HG03442 (cell line): ENCODE measurements around the gene MED7.
A peak's percentile ranks its signal among the peaks of the same experiment; 100 is the strongest.

Experiments
- ATAC-seq: cut with Tn5 transposase; IDR thresholded peaks from one replicate; pipeline ENCODE4 v1.9.1; 2021; ENCODE audit warnings: mild to moderate bottlenecking, moderate library complexity; ENCODE audit not compliant: unreplicated experiment

MED7 gene

DNA sequence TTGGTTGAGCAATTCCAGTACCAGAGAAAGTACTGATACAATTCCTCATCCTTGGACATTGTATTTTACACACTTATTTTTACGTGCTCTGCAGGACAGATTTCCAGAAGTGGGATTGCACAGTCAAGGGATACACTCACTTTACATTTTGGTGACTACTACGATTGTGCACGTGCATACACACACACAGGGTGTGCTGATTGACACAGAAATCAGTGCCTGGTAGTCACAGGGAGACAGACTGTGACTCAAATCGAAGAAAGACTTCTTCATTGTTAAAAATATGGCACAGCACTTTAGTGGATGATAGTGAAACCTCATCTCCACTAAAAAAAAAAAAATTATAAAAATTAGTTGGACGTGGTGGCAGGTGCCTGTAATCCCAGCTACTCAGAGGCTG lies 21.9 kb upstream of the MED7 start:
- no peak for ATAC-seq

DNA sequence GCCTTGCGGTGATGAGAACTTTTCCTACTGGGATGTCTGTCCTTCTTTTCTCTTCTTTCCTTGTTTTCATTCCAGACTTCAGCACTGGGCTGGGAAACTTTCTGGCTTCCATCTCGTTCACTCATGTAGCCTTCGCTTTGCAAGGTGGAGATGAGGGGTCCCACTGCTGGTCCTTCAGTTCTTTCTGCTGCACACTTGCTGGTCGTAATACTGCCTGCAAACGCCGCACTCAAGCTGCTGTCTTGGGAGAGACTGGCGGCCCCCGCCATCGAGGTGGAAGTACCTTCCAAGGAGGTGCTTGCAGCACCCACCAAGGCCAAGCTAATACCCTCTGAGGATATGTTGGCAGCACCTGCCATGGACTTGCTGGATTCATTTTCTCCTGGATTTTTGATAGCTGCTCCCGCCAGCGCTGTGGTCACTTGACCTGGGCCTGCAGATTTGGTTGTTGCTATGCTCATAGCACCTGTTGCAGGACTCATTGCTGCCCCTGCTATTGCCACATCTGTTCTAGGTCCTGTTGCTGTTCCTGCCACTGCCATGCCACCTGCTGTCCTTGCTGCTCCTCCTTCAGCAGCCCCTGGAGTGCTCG lies 20.4 kb upstream of the MED7 start:
- ATAC-seq: no peak

DNA sequence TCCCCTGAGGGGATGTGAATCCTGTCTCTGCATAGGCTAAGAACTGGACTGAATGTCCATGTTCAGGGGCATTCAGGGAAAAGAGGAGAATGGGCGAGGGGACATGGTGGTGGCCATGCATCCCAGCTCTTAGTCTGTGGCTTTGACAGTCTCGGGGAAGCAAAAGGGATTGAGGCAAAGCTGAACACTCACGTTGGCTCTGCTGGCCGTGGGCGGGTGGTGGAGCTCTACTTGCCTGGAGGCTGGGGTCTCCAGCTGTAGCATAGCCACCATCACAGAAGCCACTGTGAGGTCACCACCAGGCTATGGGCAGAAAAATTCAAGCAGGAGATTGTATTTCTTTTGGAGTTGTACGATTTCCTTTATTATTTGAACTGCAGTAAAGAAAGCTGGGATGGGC lies 19.3 kb upstream of the MED7 start:
- ATAC-seq: no peak

DNA sequence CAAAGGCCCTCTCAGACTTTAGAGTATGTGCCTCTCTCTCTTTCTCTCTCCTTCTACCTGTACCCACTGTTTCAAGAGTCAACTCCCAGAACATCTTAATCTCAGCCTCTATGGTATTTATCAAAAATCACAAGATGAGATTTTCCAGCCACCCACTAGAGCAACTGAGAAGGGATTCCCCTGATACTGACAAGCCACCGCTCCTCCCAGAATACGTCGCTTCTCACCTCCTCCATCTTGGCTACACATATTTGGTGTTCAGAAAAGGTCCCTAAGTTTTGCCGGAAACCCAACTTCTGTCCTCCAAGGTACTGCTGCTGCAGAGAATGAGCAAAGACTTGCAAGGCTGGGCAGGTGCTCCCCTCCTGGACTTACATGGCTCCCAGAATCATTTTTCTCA lies 17.3 kb upstream of the MED7 start:
- no peak for ATAC-seq

DNA sequence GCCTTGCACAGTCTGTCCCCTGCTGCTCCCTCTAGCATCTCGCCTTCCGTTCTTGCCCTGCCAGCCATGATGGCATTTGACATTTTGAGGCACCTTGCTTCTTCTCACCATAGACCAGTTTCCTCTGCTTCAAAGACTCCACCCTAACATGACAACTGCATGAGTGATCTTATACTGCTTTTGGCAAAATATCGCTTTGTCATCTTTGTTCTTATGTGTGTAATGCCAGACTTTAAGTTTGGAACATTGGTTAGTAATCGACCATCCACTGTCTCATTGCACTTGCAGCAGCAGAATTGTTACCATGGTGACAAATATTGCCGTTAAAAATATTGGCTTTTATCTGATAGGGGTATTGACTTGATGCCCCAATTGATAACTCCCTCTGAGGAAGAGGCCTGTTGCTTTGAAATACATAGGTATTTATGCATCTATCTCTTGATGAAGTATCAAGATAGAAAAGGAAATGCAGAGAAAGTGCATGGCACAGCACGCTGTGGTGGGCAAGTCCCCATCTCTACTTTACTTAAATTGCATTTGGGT lies 16.6 kb upstream of the MED7 start:
- no peak for ATAC-seq

DNA sequence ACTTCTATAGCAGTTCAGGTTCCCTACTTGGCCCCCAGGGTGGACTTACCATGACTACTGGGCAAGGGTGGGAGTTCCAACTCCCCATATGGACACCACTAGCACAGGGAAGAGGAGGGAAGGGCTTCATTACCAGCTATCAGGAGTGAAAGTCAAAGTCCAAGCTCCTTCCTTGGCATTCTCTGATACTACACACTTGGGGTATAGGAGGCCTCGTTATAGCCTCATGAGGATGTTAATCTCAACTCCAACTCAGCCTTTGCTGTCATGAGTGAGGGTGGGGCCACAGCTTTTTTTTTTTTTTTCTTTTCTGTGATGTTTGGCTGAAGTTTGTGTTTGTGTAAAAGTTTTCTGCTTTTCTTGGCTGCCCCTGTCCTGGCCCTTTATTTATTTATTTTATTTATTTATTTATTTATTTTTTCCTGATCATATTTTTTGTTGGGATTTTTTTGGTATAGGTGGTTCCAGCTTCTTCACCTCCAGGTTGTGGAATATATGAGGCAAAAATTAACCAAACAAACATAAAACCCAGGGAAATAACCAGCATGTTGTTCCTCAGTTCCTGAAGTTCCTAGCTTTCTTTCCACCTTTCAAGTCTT lies 14.7 kb upstream of the MED7 start:
- ATAC-seq: no peak

DNA sequence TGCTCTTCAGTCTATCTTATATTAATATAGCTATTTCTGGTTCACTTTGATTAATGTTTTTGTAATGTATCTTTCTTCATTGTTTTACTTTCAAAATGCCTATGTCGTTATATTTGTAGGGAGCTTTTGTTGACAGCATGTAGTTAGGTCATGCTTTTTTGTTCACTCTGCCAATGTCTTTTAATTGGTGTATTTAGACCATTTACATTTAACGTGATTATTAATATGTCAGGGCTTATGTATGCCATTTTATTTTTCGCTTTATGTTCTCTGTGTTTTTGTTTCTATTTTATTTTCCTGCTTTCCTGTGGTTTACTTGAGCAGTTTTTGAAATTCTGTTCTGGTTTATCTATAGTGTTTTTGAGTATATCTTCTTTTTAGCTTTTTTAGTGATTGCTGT lies 12.6 kb upstream of the MED7 start:
- ATAC-seq: no peak

DNA sequence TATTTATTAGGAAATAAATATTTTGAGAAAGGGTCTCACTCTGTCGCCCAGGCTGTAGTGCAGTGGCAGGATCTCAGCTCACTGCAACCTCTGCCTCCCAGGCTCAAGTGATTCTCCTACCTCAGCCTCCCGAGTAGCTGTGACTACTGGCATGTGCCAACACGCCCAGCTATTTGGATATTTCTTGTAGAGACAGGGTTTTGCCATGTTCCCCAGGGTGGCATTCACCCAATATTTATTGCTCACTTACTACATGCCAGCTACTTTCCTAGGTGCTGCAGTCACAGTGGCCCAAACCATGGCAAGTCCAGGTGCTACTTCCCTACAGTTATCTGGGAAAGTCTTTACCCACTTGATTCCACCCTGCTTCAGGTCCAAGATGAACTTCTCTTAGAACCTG lies 8.3 kb upstream of the MED7 start:
- no peak for ATAC-seq

DNA sequence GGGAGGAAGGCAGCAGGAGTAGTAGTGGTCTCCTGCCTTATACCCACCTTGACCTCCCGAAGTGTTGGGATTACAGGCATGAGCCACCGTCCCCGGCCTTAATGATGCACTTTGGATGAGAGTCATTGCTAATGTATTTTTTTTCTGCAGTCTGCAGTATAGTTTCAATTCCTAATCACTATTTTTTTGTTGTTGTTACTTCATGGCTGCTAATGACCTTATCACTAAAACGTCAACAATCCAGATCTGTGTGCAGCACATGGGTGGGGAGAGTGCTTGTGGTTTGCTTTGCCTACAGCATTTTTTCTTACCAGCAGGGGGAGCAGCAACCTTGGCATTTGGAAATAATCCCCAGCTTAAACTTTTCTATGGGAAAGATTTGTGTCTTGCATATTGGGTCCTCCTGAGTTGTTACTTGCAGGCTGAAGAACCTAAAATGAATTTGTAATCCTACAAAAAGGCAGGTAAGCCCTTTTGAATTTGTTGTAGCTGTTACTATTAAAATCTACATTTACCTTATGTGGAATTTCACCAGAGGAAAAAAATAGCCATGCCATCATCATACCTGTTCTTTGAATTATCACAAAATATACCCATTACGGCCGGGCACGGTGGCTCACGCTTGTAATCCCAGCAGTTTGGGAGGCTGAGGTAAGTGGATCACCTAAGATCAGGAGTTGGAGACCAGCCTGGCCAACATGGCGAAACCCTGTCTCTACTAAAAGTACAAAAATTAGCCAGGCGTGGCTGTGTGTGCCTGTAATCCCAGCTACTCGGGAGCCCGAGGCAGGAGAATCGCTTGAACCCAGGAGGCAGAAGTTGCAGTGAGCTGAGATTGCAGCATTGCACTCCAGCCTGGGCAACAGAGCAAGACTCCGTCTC lies 6.3 kb upstream of the MED7 start:
- ATAC-seq: peak; percentile 66

DNA sequence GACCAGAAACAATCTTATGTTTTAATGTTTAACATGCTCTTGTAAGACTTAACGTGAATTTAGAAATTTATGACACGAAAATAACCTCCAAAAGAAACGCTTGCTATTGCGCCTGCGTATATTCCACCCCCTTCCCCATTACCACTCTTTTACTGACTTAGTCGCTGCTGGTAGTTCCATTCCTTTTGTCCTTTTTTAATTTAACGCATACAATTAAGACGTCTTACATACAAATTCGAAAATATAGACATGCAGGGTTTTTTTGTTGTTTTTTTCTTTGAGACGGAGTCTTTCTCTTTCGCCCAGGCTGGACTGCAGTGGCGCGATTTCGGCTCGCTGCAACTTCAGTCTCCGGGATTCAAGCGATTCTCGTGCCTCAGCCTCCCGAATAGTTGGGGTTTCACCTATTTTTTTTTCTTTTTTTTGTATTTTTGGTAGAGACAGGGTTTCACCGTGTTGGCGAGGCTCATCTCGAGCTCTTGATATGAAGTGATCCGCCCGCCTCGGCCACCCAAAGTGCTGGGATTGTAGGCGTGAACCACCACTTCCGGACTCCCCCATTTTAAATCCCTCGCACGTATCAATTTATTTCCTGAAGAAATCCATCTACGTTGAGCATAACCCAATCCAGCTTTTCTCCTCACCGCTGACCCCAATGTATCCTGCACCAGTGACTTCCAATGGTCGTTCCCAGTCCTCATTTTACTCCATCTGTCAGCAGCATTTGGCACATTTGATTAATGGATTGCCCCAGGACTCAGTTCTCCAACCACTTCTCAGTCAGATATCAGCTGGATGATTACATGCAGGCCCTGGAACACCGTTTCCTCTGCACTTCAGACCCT lies 684 bp upstream of the MED7 start:
- peak; percentile 28 for ATAC-seq

DNA sequence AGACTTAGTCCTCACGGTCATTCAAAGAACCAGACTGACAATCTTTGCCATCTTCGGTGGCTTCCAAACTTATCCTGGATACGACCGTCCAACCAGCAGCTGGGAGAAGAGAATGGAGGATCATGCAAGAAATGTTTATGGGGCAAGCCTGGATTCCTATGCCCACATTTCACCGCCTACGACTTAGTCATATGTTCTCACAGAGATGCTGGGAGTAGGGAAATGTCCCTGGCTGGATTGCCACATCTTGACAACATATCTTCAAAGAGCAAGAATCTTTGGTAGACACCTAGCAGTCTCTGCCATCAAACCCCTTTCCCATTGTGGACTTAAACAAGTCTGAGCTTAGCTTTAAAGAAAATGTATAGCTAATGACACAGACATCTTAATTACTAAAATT lies 5.0 kb downstream of the MED7 start:
- no peak for ATAC-seq

DNA sequence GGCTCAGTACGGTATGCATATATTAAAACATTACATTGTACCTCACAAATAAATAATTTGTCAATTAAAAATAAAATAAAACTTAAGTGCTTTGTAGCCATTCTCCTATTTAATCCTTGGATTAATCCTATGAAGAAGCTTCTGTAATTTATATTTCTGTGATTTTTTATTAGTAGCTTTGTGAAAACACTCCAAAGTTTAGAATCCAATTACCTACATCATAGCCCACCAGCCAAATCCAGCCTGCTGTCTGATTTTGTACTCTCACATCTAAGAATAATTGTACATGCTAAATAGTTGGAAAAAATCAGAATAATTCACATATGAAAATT lies 10.4 kb downstream of the MED7 start:
- no peak for ATAC-seq

DNA sequence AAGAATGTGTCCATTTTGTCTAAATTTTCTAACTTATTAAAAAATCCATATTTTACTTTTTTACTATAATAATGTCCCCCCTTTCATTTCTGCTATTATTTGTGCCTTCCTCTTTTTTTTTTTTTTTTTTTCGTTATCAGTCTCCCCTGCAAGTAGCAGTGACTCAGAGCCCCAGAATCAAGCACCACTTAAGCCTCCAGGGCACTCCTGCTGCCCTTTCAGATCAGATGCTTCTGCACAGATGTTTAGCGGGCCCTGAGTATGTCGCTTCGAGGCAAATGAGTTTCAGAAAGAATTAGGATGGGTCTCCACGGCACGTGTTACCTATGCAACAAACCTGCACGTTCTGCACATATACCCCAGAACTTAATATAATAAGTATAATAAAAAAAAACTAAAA lies 11.7 kb downstream of the MED7 start:
- ATAC-seq: no peak

DNA sequence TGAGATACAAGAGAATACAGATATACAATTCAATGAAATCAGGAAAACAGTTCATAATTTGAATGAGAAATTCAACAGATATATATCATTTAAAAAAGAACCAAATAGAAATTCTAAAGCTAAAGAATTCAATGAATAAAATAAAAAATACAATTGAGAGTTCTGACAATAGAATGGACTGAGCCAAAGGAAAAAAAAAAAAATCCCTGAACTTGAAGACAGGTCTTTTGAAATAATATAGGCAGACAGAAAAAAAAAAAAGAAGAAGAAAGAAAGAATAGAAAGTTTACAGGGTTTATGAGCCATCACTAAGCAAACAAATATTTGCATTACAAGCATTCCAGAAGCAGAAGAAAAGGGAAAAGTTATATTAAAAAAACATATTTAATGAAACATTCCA lies 21.0 kb downstream of the MED7 start:
- ATAC-seq: no peak

DNA sequence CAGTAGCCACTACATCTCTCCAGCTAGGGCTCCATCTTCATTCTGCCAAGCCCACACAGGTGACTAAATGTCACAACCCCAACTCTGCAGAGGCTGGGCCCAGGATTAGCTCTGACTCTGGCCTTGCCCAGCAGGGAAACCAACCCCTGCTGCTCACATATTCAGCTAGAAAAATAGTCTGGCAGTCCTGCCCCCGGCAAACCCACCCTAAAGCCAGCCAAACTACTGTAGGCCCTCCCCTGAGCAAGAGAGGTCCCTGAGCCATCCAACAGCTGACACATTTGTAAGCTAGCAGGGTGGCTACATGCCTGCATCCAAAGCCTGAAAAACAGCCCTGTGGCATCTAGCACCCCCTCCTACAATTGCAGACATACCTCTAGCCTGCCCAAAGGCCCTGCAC lies 22.6 kb downstream of the MED7 start:
- ATAC-seq: no peak

DNA sequence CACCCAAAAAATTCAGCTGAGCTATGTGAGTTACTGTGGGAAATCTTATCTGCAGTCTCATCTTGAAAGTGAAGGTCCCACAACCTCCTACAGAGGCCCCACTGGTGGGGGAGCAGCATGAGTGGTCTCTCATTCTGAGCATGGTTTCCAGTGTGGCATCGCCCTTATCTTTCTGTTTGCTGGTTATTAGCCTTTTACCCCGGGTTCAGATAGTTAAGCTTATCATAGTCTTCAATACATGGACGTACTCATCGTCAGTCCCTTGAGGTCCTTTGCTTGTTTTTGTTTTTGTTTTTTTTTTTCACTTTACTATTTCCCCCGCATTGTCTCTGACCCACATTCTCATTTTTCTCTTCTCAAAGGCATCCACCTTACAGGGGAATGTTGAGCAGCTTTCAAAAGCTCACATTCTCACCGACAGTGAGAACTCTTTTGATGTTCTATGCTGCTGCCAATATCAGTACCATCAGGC lies 26.1 kb downstream of the MED7 start:
- peak; percentile 81 for ATAC-seq

DNA sequence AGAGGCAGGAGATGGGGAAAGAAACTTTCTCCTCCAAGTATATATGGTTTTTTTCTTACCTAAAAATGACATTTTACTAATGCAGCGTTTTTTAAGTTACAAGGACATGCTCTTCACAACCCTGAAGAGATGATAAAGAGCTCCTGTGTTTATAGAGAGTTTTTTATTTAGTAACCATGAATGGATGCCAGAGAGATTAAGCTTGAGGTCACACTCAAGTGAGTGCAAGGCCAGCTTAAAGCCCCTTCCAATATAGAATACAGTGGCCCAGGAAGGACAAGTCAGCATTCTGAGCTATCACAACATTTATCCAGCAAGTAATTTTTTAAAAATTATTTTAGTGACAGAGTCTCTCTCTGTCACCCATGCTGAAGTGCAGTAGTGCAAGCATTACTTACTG lies 27.2 kb downstream of the MED7 start:
- no peak for ATAC-seq

DNA sequence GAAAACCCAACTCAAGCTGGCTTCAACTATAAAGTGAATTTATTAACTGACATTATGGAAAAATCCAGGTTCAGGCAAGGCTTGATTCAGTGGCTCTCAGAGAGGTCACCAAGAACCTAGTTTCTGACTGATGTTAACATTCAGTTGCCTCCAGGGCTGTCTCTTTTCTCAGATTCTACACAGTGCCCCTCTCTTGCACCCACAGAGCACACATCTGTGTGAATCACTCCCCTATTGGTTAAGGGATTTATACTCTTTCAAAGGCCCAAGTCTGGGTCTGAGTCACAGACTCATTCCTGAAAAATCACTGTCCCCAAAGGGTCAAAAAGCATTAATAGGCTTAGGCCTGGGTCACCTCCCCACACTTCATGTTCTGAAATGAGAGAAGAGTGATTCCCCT lies 27.7 kb downstream of the MED7 start:
- no peak for ATAC-seq

DNA sequence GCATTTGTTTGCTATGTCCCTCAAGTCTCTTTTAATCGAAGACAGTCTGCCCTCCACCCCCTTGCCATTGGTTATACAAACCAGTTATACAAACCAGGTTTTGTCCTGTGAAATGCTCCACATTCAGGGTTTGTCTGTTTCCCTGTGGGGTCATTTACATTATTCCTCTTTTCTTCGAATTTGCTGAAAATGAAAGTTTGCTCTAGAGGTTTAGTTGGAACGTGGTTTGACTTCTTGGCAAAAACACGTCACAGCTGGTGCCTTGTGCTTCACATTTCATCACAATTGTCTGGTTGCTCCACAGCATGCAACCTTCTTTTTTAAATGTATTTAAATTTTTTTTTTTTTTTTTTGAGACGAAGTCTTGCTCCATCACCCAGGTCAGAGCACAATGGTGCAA lies 29.7 kb downstream of the MED7 start:
- ATAC-seq: no peak

DNA sequence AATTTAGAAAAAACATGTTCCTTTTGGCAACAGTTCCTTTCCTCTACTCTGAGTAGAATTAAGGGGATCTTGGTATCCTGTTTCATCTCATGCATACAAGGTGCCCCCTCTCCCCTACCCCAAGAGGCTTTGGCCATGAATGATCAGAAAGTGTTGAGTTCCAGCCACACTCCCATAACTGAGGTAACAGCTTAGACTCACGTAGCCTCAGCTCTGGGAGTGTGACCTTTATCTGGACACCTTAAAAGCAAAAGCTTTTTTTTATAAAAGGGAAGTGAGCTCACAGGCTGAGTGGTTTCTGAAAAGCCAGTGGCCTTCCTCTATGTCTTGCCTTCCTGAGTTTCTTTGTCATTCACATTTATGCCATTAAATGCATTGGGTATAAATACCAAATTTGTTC lies 32.9 kb downstream of the MED7 start:
- ATAC-seq: peak; percentile 71

DNA sequence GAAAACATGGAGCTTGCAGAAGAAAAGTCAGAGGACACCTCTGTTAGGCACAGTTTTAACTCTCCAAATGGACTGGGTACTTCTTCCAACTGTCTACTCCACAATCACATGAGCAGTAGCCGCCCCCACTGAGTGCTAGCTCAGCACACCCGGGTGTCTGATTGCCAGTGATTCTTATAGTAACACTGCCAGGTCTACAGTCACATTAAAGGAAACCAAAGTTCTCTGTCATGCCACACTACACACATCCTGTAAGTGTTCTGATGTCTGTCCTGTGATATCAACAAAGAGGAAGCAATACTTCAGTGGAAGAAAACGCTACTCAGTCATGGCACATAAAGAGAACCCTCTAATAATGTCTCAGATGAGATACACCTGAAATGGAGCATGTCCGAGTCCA lies 33.7 kb downstream of the MED7 start, which contains the start of gene HAVCR2:
HAVCR2 (minus strand) TSS at position 69 of the 400 bp plus-strand sequence; CDS start at position 8, 61 bp downstream.
- peak; percentile 83 for ATAC-seq
